ENCODE measurements around the gene NFATC2.

Gene NFATC2

DNA sequence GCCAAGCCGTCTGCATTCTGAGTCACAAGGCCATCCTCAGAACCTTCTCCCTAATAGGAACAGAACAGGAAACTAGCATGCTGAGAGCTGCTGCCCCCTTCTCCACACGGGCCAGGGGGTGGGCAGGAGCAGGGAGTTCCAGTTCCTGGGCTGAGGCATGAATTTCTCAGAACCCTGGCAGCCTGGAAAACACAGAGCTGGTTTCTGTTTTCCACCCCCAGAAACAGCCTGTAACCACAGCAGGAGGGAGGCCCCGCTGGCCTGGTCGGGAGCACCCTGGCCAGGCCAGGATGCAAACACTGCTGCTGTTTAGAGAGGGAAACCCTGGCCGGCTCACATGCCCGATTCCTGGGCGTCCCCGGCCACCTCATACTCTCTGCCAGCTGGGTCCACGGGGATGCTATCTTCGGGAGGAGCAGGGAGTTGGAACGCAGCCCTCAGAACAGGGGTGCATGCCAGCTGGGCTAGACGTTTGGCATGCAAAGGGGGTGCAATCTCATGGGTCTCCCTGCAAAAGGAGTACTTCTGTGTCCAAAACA, 130.1 kb downstream of the NFATC2 start:
- DNase-seq (ENCODE audit: low spot score), result no peak

DNA sequence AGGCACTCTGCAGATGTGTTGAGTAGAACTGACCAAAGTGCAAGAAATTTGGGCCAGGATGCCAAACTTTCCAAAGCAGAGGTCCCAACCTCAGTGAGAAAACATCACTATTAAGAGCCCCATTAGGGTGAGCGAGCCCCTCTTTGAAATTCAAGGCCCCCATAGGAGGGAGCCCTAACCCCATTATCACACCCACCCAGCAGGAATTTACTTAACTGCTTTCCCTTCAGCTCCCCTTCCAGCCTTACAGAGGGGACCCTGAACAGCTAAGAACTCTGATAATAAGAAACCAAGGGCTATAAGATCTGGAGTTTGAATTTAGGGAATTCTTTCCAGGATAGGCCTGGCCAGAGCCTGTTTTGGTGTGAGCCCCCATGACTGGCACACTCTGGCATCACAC, 130.6 kb downstream of the NFATC2 start:
- DNase-seq (ENCODE audit: low spot score), result no peak

GRCh38 chr20:51410586-51411325, 131.8 kb downstream of the NFATC2 start:
- no peak for DNase-seq (ENCODE audit: low spot score)

DNA sequence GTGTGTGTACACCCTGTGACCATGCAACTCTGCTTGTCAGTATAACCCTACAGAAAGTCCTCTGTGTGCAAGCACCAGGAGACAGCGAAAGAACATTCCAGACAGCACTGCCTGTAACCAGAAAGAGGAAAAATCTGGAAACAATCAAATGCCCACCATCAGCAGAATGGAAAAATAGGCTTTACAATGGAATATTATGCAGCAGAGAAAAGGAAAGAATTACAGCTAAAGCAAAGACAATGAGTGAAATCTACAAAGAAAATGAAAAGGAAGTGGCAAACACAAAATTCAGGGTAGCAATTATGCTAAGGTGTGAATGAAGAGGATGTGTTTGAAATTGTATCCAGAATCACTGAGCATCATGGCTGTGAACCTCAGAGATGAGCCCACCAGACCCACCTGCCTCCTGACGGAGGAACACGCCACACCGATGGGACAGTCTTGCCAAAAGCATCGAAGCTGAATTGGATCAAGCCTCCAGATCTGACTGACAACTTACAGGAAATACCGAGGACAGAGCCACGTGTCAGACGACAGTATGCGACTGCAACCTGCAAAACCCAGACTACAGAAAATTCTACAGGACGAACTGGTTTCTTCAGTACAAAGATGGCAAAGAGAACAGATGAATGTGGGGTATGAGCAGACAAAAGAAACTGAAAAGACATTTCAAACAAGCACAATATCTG, 133.2 kb downstream of the NFATC2 start:
- no peak for DNase-seq (ENCODE audit: low spot score)

- no peak for DNase-seq (ENCODE audit: low spot score)
Measured at GRCh38 chr20:51404297-51405060, 138.0 kb downstream of the NFATC2 start.

- DNase-seq (ENCODE audit: low spot score), result no peak
Measured at GRCh38 chr20:51403466-51404220, 138.9 kb downstream of the NFATC2 start.

GRCh38 chr20:51402201-51402600, 140.3 kb downstream of the NFATC2 start:
- peak; percentile 21 for DNase-seq (ENCODE audit: low spot score)

DNA sequence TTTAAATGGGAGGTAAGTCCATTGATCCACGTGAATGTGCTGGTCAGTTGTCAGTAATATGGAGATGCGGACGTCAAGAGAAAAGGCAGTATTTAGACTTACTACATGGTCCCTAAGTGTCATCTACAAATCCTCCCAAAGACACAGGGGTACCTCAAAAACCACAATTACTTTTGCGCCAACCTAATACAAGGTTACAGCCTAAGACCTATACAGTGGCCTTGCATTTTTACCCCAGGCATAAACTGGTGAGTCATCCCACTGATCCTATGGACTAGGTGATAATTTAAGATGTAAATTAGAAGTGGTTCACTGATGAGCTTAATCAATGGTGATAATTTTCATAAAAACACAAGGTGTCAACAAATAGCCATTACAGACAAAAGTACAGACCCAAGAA, 141.0 kb downstream of the NFATC2 start:
- DNase-seq (ENCODE audit: low spot score), result no peak

- peak; percentile 15 for DNase-seq (ENCODE audit: low spot score)
Measured at GRCh38 chr20:51400051-51400926, 142.2 kb downstream of the NFATC2 start.

DNA sequence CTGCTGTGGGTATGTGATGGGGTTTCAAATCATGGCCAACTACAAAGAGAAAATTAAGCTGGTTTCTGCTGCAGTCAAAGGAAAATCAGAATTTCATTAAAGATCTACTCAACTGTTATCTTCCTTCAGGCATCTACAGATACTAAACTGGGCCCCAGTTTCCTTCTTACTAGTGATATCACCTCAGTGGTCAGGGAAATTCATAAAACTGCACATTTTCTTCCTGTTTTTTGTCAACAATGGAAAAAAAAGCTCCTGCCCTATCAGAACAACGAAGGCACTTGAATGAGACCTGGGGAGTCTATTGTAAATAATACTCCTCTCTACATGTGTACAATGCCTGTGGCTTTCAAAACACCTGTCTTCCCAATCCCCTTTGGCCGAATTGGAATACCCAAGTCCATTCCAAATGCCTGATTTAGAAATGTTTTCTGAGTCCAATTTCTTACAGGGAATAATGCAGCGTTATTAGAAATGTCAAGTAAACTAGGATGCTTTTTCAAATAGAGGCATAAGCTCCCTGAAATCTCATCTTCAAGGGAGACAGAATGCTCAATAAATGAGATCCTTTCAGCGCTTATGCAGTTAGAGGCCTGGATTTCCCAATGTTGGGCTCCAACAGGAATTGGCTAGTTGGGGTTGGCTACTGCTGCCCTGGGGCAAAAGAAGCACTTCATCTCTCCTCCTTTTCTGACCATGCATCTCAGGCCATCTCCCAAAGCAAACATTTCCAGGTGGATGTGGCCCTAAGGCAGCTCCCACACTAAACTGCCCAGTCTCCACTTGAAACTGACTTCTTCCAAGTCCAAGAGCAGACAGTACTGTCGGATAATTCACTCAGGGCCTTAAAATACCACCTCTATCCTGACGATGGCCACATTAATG, 143.3 kb downstream of the NFATC2 start:
- DNase-seq (ENCODE audit: low spot score), result no peak

DNA sequence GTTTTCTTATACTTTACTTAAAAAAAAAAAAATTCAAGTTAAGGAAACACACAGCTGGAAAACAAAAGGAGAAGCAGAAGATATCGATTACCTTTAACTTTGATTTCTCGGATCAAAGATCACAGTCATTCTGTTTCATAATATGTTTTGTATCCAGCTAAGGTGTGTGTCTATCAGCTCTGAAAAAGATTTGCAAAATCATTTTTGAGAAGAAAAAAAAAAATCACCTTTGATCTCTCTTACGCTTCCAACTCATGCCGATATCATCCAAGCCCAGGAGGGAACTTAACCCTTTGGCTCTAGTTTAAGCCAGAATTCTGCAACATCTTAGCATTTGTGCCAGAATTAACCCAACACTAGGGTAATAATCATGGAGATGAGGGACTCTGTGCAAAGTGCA, 144.0 kb downstream of the NFATC2 start:
- DNase-seq (ENCODE audit: low spot score), result no peak

DNA sequence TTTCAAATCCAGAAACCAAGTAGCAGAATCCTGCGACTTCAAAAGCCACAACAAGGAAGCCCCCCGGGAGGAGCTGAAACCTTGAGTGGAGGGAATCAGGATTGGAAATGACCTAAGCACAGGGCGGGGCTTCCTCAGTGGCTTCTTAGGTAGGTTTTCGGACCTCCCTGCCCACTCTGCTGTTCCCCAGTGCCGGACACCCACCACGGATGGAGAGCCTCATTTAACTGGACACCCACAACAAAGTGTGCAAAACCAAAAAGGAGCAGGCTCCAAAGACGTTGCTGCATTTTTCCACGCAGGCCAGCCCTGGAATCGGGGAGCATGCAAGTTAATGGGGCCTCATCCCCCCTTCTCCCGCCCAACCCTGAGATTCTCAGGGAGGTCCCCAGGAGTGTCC, 144.4 kb downstream of the NFATC2 start:
- no peak for DNase-seq (ENCODE audit: low spot score)

GRCh38 chr20:51397137-51397536, 145.4 kb downstream of the NFATC2 start:
- DNase-seq (ENCODE audit: low spot score), result no peak

DNA sequence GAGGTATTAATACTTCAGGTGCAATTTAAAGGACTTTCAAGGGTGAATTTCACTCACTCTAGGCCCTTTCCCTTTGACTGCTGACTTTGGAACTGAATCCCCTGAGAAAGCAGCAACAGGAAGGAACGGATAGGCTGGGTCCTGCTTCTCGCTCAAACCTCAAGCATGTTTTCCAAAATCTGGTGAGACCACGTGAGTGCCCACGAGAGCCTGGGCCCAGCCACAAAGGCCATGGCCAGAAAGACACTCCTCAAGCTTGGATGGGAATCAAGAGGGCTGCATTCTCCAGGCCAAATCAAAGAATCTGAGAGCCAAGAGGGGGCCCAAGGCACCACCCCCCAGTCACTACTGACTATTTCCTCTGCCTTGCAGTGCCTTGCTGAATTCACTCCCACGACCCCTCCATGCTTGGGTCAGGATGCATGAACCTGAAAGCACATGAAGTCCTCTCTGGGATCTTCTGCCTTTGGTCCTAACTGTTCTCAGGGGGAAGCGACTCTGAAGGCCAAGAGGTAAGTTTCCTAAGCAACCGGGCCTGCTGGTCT, 146.1 kb downstream of the NFATC2 start:
- DNase-seq (ENCODE audit: low spot score), result no peak

DNA sequence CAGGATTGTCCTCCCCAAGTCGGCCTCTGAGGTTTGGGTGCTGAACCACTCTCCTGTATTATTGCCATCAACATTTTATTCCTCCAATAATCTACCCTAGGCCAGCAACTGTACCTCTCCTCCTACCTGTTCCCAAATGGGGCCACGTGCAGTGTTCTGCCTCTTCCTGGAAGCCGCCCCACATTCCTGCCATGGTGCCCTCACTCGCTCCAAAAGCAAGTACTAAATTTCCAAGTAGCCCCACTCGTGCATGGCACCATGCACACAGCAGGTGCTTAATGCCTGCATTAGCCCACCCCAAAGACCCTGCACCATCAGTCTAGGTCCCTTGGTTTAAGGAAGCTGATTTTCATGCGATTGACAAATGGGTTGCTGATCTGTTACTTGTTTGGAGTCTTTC, 147.8 kb downstream of the NFATC2 start:
- DNase-seq (ENCODE audit: low spot score), result no peak

DNA sequence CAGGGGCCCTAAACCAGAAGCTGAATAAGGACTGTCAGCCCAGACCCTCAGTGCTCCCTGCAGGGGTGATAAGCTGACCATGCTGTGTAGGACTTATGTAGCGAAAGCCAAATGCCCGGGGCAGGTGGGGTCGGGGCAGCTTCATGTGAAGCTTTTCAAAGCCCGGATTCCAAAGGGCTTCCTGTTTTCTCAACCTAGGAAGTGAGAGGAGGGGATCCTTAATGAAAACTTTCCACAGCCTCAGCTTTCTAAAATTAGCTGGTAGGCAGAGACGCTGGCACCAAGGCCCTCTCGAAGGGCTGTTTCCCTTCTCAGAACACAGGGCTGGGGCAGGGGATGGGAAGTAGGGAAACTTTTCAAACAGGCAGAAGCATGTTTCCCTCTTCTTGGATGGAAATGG, 148.9 kb downstream of the NFATC2 start:
- DNase-seq (ENCODE audit: low spot score), result no peak

- no peak for DNase-seq (ENCODE audit: low spot score)
Measured at GRCh38 chr20:51392614-51393186, 149.8 kb downstream of the NFATC2 start.

DNA sequence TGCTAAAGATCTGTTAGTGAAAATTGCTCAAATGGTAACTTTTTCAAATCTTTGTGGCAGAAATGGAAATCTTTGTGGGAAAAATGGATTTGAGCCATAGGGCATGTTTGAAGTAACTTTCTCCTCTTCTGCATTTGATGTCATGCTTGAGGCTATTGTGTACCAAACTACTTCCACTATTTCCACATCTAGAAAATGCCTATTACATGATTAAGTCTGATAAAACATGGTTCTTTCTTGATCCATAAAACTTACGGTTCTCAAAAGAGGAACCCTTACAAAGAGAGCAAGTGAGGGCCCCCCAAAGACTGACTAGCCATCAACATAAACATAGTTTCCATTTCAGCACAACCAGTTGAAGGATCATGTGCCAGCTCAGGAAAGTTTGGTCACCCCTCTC, 150.6 kb downstream of the NFATC2 start:
- DNase-seq (ENCODE audit: low spot score), result no peak

- DNase-seq (ENCODE audit: low spot score), result no peak
Measured at GRCh38 chr20:51389543-51390264, 152.8 kb downstream of the NFATC2 start.

All from kidney tubule cell (primary cell).